GM12878 (cell line): Measurements from ENCODE around the gene PRKN.

ENCODE experiments used
- CTCF ChIP-seq, 3 experiments: IDR thresholded peaks in 2 of 3; conservative IDR thresholded peaks in 1 of 3; 2 replicates each; pipeline ENCODE4 v1.5.1; 2011; ENCODE audit warnings: low read depth in 3 of 3, low read length in 3 of 3, mild to moderate bottlenecking in 3 of 3, control low read depth in 2 of 3, moderate library complexity in 2 of 3, inconsistent platforms in 1 of 3, mixed read lengths in 1 of 3; ENCODE audit not compliant: control insufficient read depth in 2 of 3, insufficient read depth in 1 of 3; ENCODE audit errors: extremely low read depth in 1 of 3
- MXI1 ChIP-seq: fragments of 150-350 bp; IDR thresholded peaks from 2 replicates; pipeline ENCODE4 v1.6.1; 2011; ENCODE audit warnings: low read depth, mild to moderate bottlenecking, inconsistent platforms, low read length, improper control_type of control experiment
- POLR2AphosphoS5 ChIP-seq: IDR thresholded peaks from 2 replicates; pipeline ENCODE4 v1.6.1; 2011; ENCODE audit warnings: mild to moderate bottlenecking, low read length, inconsistent platforms

GRCh38 chr6:161480421-161481155, 1247.0 kb downstream of the PRKN start:
- TF ChIP-seq CTCF (IDR thresholded peaks at IDR 0.05 in 2 of 3, conservative IDR thresholded peaks at IDR 0.05 in 1 of 3; ENCODE audit: control insufficient read depth in 2 of 3, extremely low read depth in 1 of 3, insufficient read depth in 1 of 3, low read depth in 3 of 3, low read length in 3 of 3) (no peak), MXI1 (no peak), POLR2AphosphoS5 (no peak)
